Measurements from ENCODE around the gene ZMYND11.

ZMYND11 gene

DNA sequence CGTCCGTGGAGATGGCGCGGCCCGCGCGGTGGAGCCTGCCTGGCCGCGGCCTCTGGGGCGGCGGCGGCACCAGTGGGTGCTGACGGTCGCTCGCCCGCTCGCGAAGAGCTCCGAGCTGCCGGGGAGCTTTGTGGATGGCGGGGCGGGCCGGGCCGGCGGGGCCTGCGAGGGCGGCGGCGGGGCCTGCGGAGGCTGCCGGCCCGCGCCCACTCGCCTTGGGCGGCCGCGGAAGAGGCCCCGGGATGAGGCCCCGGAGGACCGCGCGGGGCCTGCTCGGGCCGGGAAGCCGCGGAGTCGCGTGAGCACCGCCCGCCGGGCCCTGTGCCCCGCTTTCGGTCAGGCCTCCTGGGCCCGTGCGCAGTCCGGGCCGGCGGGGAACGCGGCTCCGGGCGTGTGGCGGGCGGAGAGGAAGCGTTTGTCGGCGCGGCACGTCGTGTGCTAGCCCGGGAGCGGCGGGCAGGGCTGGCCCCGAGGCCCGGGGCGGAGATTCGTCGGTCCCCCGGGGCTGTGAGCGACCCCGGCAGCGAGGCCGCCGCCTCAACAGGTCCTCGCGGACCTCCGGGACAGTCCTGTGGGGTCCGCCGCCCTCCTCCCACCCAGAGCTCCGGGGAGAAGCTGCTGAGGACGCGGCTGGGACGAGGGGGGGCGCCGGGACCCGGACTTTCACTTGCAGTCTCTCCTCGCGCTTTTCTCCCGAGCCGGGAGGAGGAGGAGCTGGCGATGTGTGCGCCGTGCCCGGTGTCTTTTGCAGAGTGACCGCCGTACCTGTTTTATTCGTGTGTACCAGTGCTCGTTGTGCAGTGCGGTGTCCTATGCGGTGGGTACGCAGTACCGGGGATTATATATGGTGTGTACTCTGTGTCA lies 578 bp downstream of the ZMYND11 start:
- no peak for TF ChIP-seq CTCF (IDR thresholded peaks at IDR 0.05; ENCODE audit: unreplicated experiment in 3 of 3)
- Mint-ChIP-seq H3K9me3 (no peaks in the 10 kb centered on the region), H3K36me3 (ENCODE audit: low read depth) (no peaks in the 10 kb centered on the region), H3K27ac (peak overlapping the region; percentile 98 to 99 (median 98)), H3K27me3 (ENCODE audit: low read depth) (no peaks in the 10 kb centered on the region), H3K4me3 (peak overlapping the region; percentile 84 to 96 (median 91)), H3K4me1 (peaks cover 47% of the 10 kb centered on the region)

GRCh38 chr10:136465-136762 lies 1.2 kb downstream of the ZMYND11 start:
- H3K4me1 Mint-ChIP-seq, result peaks cover 53% of the 10 kb centered on the region
- peak overlapping the region; percentile 98 to 99 (median 98) for H3K27ac Mint-ChIP-seq
- no peaks in the 10 kb centered on the region for H3K9me3 Mint-ChIP-seq
- H3K4me3 Mint-ChIP-seq, result peak overlapping the region; percentile 84 to 96 (median 91)
- TF ChIP-seq CTCF (IDR thresholded peaks at IDR 0.05; ENCODE audit: unreplicated experiment in 3 of 3), result no peak
- no peaks in the 10 kb centered on the region for H3K27me3 Mint-ChIP-seq (ENCODE audit: low read depth)
- no peaks in the 10 kb centered on the region for H3K36me3 Mint-ChIP-seq (ENCODE audit: low read depth)

DNA sequence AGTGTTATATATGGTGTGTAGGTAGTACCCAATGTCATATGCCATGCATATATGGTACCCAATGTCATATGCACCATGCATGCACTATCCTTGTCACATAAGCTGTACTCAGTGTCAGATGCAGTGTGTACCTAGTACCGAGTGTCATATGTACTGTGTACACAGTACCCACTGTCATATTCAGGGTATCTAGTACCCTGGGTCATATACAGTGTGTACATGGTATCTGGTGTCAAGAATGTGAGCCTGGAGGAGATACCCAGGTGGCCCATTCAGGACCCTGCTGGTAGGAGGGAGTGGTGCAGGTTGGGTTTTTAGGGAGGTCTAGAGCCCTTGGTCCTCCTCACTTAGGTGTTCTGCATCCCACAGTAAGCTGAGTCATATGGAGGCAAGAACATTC lies 1.8 kb downstream of the ZMYND11 start:
- peak overlapping the region; percentile 98 to 99 (median 98) for H3K27ac Mint-ChIP-seq
- no peaks in the 10 kb centered on the region for H3K36me3 Mint-ChIP-seq (ENCODE audit: low read depth)
- H3K27me3 Mint-ChIP-seq (ENCODE audit: low read depth), result no peaks in the 10 kb centered on the region
- H3K9me3 Mint-ChIP-seq, result no peaks in the 10 kb centered on the region
- peak overlapping the region; percentile 84 to 96 (median 91) for H3K4me3 Mint-ChIP-seq
- peaks cover 50% of the 10 kb centered on the region for H3K4me1 Mint-ChIP-seq
- TF ChIP-seq CTCF (IDR thresholded peaks at IDR 0.05; ENCODE audit: unreplicated experiment in 3 of 3), result peak in 2 of 3 experiments; percentile 22 to 29

DNA sequence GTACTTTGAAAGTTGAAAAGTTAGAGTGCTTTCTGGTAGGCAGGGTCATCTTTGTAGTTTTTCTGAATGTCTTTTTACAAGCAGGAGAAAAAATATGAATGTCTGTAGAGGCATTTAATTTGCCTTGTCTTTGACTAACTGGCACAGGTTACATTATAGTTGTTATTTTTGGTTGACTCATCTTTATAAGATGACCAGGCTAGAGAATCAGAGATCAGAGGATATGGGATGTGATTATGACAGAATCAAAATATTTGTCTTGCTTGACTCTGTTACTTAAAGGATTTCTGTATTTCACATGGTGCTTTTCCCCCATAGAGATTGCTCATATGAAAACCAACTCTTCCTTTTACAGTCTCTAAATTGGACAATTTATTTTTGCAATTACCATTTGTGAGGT lies 2.4 kb downstream of the ZMYND11 start:
- H3K4me1 Mint-ChIP-seq, result peaks cover 47% of the 10 kb centered on the region

DNA sequence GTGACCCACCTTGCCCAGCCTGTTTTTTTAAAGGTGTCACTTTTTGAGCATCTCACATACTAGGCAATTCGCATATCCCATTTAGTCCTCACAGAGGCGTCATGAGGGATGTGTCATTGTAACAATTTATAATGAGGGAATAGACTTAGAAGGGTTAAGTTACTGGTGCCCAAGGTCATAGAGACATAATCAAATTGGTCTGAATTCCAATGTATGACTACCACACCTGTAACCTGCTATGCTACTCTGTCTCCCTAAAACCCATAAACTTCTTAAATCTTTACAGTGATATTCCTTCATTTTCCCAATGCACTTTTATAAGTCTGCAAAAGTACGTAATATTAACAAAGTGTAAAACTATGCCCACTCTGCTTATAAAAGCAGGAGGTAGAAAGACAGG lies 7.1 kb downstream of the ZMYND11 start:
- peaks cover 20% of the 10 kb centered on the region for H3K9me3 Mint-ChIP-seq
- TF ChIP-seq CTCF (IDR thresholded peaks at IDR 0.05; ENCODE audit: unreplicated experiment in 3 of 3), result no peak
- H3K36me3 Mint-ChIP-seq (ENCODE audit: low read depth), result peaks cover 22% of the 10 kb centered on the region
- no peak overlapping the region for H3K27ac Mint-ChIP-seq
- H3K4me1 Mint-ChIP-seq, result peaks cover 23% of the 10 kb centered on the region
- no peak overlapping the region for H3K4me3 Mint-ChIP-seq
- no peaks in the 10 kb centered on the region for H3K27me3 Mint-ChIP-seq (ENCODE audit: low read depth)

More for the DNA sequence above, 2.4 kb downstream of the ZMYND11 start:
- no peaks in the 10 kb centered on the region for H3K36me3 Mint-ChIP-seq (ENCODE audit: low read depth)
- H3K4me3 Mint-ChIP-seq, result peak overlapping the region; percentile 47 to 96 (median 61)
- H3K27me3 Mint-ChIP-seq (ENCODE audit: low read depth), result no peaks in the 10 kb centered on the region
- no peaks in the 10 kb centered on the region for H3K9me3 Mint-ChIP-seq
- TF ChIP-seq CTCF (IDR thresholded peaks at IDR 0.05; ENCODE audit: unreplicated experiment in 3 of 3), result no peak
- H3K27ac Mint-ChIP-seq, result peak overlapping the region; percentile 98 to 99 (median 98)

DNA sequence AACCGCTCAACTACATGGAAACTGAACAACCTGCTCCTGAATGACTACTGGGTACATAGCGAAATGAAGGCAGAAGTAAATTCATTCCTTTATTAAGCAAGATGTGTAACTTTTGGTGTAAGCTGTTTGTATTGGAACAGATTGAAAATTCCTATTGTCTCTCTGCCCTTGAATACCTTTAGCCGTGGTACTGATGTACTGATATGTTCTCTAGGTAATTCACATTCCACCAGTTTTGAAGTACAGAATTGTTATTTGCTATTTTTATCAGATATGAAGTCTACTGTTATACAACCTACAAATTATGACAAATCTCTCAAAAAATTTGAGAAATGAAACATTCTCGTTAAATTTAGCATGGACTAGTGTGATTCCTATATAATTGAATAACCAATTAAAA lies 17.7 kb downstream of the ZMYND11 start:
- no peak for TF ChIP-seq CTCF (IDR thresholded peaks at IDR 0.05; ENCODE audit: unreplicated experiment in 3 of 3)
- Mint-ChIP-seq H3K4me3 (no peak overlapping the region), H3K4me1 (no peaks in the 10 kb centered on the region), H3K36me3 (ENCODE audit: low read depth) (peaks cover 48% of the 10 kb centered on the region), H3K27me3 (ENCODE audit: low read depth) (no peaks in the 10 kb centered on the region), H3K9me3 (peaks cover 25% of the 10 kb centered on the region), H3K27ac (no peak overlapping the region)
